Immature natural killer cell (primary cell): ENCODE data around the gene TTLL10. TPM values are rescaled to one million over a fixed set of nuclear protein-coding genes. Genes with fewer than 3 reads are reported as not detected.
"Not testable (repeated sequence)": the region's sequence is repeated elsewhere in the genome, so short reads cannot be mapped to it uniquely, and the experiment has no call there.

Experiments
- DNase-seq, 3 donors: peaks; one replicate each; pipeline ENCODE4 v3.0.0; 2022; ENCODE audit warnings: mixed read lengths in 1 of 3
- H3K27ac Mint-ChIP-seq, 6 donors: one replicate each; pipeline ENCODE4 v1.8.0; 2020; ENCODE audit warnings: mixed read lengths in 6 of 6, mild to moderate bottlenecking in 5 of 6, inconsistent platforms in 4 of 6, moderate library complexity in 3 of 6
- H3K27me3 Mint-ChIP-seq, 3 donors: one replicate each; pipeline ENCODE4 v1.8.0; 2020 to 2021; ENCODE audit warnings: low read depth in 3 of 3, mild to moderate bottlenecking in 3 of 3, mixed read lengths in 3 of 3, moderate library complexity in 3 of 3, inconsistent platforms in 1 of 3
- H3K36me3 Mint-ChIP-seq, 3 donors: one replicate each; pipeline ENCODE4 v1.8.0; 2020; ENCODE audit warnings: mixed read lengths in 3 of 3, inconsistent platforms in 2 of 3, mild to moderate bottlenecking in 2 of 3
- H3K4me1 Mint-ChIP-seq, 2 donors: one replicate each; pipeline ENCODE4 v1.8.0; 2020; ENCODE audit warnings: inconsistent platforms in 2 of 2, mild to moderate bottlenecking in 2 of 2, mixed read lengths in 2 of 2, moderate library complexity in 1 of 2
- H3K4me3 Mint-ChIP-seq, 5 donors: one replicate each; pipeline ENCODE4 v1.8.0; 2020; ENCODE audit warnings: mild to moderate bottlenecking in 5 of 5, mixed read lengths in 5 of 5, inconsistent platforms in 3 of 5, moderate library complexity in 3 of 5
- H3K9me3 Mint-ChIP-seq, 6 donors: one replicate each; pipeline ENCODE4 v1.8.0; 2020; ENCODE audit warnings: mild to moderate bottlenecking in 6 of 6, mixed read lengths in 6 of 6, inconsistent platforms in 4 of 6, moderate library complexity in 3 of 6
- polyA plus RNA-seq, 3 donors: library from polyadenylated mRNA; unstranded; fragments of 300-500 nt; fragmentation: Illumina TruSeq; gene quantifications; one replicate each; pipeline ENCODE4 v1.2.3, GENCODE V29; 2021

Gene TTLL10
- polyA plus RNA-seq, 3 donors from 2014 or later: 0.68 to 0.83 (median 0.69) TPM

DNA sequence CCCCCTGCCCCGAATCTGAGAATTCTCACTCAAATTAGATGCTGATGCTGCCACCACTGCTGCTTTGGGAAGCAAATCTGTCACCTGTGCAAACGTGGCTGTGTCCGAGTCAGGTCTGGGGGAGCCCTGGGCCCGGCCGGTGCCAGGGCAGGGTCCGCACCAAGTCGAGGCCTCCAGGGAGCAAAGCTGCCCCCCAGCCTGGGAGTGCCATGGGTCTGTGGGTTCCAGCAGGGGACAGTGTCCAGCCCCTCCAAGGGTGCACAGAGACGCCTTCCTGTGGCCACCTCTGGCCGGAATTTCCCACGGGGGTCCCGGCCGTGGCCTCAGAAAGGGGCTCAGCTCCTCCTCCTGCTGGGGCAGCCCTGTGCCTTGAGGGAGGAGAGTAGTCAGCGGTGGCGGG is 27.7 kb upstream of the TTLL10 start:
- Mint-ChIP-seq H3K27ac (no peak overlapping the region), H3K9me3 (no peaks in the 10 kb centered on the region), H3K36me3 (no peaks in the 10 kb centered on the region), H3K4me1 (peaks cover 0 to 4% of the 10 kb centered on the region in 2 donors), H3K27me3 (peaks cover 0 to 4% (median 2%) of the 10 kb centered on the region in 3 donors), H3K4me3 (no peak overlapping the region)
- no peak for DNase-seq

- Mint-ChIP-seq H3K36me3 (no peaks in the 10 kb centered on the region), H3K4me3 (no peak overlapping the region), H3K9me3 (no peaks in the 10 kb centered on the region), H3K27me3 (peaks cover 0 to 4% (median 2%) of the 10 kb centered on the region in 3 donors), H3K27ac (no peak overlapping the region), H3K4me1 (peaks cover 0 to 4% of the 10 kb centered on the region in 2 donors)
- DNase-seq: no peak
Observed at GRCh38 chr1:1146596-1146995, 27.1 kb upstream of the TTLL10 start.

GRCh38 chr1:1148061-1148460 is 25.6 kb upstream of the TTLL10 start:
- Mint-ChIP-seq H3K27ac (no peak overlapping the region), H3K27me3 (peaks cover 1 to 7% (median 2%) of the 10 kb centered on the region in 3 donors), H3K36me3 (no peaks in the 10 kb centered on the region), H3K4me3 (no peak overlapping the region), H3K9me3 (peaks cover 0 to 1% (median 0%) of the 10 kb centered on the region in 6 donors), H3K4me1 (peaks cover 9 to 11% of the 10 kb centered on the region in 2 donors)
- no peak for DNase-seq

DNA sequence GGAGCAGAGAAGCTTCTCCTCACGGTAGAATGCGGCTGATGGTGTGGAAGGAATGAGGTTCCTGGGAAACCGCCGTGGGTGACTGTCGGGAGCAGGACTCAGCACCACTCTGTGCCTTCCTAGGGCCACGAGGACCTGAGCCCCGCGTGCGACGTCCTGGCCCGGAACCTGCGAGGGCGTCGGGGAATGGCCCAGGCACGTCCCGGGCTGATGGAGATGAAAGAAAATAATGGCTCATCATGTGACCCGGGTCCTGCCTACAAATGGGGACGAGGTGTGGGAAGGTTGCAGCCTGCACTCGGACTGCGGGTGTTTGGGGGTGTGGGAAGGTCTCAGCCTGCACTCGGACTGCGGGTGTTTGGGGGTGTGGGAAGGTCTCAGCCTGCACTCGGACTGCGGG is 25.1 kb upstream of the TTLL10 start:
- H3K4me3 Mint-ChIP-seq: no peak overlapping the region

GRCh38 chr1:1149416-1149815 is 24.3 kb upstream of the TTLL10 start:
- Mint-ChIP-seq H3K4me3 (no peak overlapping the region), H3K27ac (no peak overlapping the region)

More for the DNA sequence above, 25.1 kb upstream of the TTLL10 start:
- Mint-ChIP-seq H3K27me3 (peaks cover 2 to 7% (median 3%) of the 10 kb centered on the region in 3 donors), H3K4me1 (peaks cover 12 to 14% of the 10 kb centered on the region in 2 donors), H3K36me3 (no peaks in the 10 kb centered on the region), H3K9me3 (peaks cover 0 to 6% (median 0%) of the 10 kb centered on the region in 6 donors), H3K27ac (no peak overlapping the region)
- DNase-seq: no peak

GRCh38 chr1:1150100-1150499 is 23.6 kb upstream of the TTLL10 start:
- H3K9me3 Mint-ChIP-seq: peaks cover 0 to 6% (median 0%) of the 10 kb centered on the region in 6 donors
- H3K4me3 Mint-ChIP-seq: no peak overlapping the region
- peaks cover 10 to 14% of the 10 kb centered on the region in 2 donors for H3K4me1 Mint-ChIP-seq
- no peaks in the 10 kb centered on the region for H3K36me3 Mint-ChIP-seq
- DNase-seq: no peak
- peaks cover 2 to 7% (median 3%) of the 10 kb centered on the region in 3 donors for H3K27me3 Mint-ChIP-seq
- no peak overlapping the region for H3K27ac Mint-ChIP-seq

More at GRCh38 chr1:1149416-1149815, 24.3 kb upstream of the TTLL10 start:
- peaks cover 2 to 7% (median 3%) of the 10 kb centered on the region in 3 donors for H3K27me3 Mint-ChIP-seq
- no peak for DNase-seq
- peaks cover 0 to 6% (median 0%) of the 10 kb centered on the region in 6 donors for H3K9me3 Mint-ChIP-seq
- H3K4me1 Mint-ChIP-seq: peaks cover 10 to 14% of the 10 kb centered on the region in 2 donors
- H3K36me3 Mint-ChIP-seq: no peaks in the 10 kb centered on the region

GRCh38 chr1:1151306-1151705 is 22.4 kb upstream of the TTLL10 start:
- Mint-ChIP-seq H3K27me3 (peaks cover 2 to 6% (median 3%) of the 10 kb centered on the region in 3 donors), H3K4me3 (no peak overlapping the region), H3K27ac (no peak overlapping the region), H3K9me3 (peaks cover 0 to 6% (median 0%) of the 10 kb centered on the region in 6 donors), H3K36me3 (no peaks in the 10 kb centered on the region), H3K4me1 (peaks cover 9 to 14% of the 10 kb centered on the region in 2 donors)
- DNase-seq: no peak

DNA sequence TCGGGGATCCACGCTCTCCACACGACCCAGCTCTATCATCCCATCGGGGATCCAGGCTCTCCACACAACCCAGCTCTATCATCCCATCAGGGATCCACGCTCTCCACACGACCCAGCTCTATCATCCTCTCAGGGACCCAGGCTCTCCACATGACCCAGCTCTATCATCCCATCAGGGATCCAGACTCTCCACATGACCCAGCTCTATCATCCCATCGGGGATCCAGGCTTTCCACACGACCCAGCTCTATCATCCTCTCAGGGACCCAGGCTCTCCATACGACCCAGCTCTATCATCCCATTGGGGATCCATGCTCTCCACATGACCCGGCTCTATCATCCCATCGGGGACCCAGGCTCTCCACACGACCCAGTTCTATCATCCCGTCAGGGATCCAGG is 21.2 kb upstream of the TTLL10 start:
- not testable (repeated sequence) for H3K27me3 Mint-ChIP-seq, DNase-seq, H3K9me3 Mint-ChIP-seq, H3K36me3 Mint-ChIP-seq
- peak overlapping the region in 1 of 5 donors; percentile 18 for H3K4me3 Mint-ChIP-seq
- H3K4me1 Mint-ChIP-seq: peaks cover 9 to 14% of the 10 kb centered on the region in 2 donors
- H3K27ac Mint-ChIP-seq: peak overlapping the region; percentile 65 to 88 (median 74)

- not testable (repeated sequence) for H3K9me3 Mint-ChIP-seq, H3K27me3 Mint-ChIP-seq, DNase-seq, H3K36me3 Mint-ChIP-seq, H3K4me3 Mint-ChIP-seq
- Mint-ChIP-seq H3K4me1 (peaks cover 9 to 14% of the 10 kb centered on the region in 2 donors), H3K27ac (peak overlapping the region; percentile 30 to 88 (median 78))
Observed at GRCh38 chr1:1153215-1153614, 20.5 kb upstream of the TTLL10 start.

DNA sequence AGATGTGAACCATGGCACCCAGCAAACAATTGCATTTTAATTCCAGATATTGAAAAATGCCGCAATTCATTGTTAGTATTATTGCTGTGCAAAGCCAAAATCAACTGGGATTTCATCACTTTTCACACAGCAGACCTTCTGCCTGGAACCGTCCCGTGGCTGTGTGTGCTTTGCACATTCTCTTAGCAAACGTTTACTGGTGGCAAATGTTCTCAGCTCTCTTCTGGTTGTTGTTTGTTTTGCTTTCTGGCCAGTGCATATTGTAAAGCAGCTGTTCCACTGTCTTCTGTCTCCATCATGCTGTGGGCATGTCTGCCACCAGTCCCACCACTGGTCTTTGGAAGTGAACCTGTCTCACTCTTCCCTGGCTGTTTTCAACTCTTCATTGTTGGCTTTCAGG is 19.8 kb upstream of the TTLL10 start:
- peaks cover 0 to 6% (median 0%) of the 10 kb centered on the region in 6 donors for H3K9me3 Mint-ChIP-seq
- DNase-seq: no peak
- peak overlapping the region; percentile 13 to 73 (median 48) for H3K27ac Mint-ChIP-seq
- peaks cover 0 to 3% (median 3%) of the 10 kb centered on the region in 3 donors for H3K27me3 Mint-ChIP-seq
- H3K4me3 Mint-ChIP-seq: no peak overlapping the region
- peaks cover 9 to 14% of the 10 kb centered on the region in 2 donors for H3K4me1 Mint-ChIP-seq
- no peaks in the 10 kb centered on the region for H3K36me3 Mint-ChIP-seq

- Mint-ChIP-seq H3K36me3 (no peaks in the 10 kb centered on the region), H3K4me3 (peak overlapping the region in 2 of 5 donors; percentile 10 to 41), H3K4me1 (peaks cover 10 to 14% of the 10 kb centered on the region in 2 donors), H3K9me3 (peaks cover 0 to 6% (median 0%) of the 10 kb centered on the region in 6 donors), H3K27me3 (peaks cover 2 to 4% (median 3%) of the 10 kb centered on the region in 3 donors), H3K27ac (peak overlapping the region in 3 of 6 donors; percentile 2 to 53 (median 15))
- no peak for DNase-seq
Observed at GRCh38 chr1:1155258-1155657, 18.4 kb upstream of the TTLL10 start.

DNA sequence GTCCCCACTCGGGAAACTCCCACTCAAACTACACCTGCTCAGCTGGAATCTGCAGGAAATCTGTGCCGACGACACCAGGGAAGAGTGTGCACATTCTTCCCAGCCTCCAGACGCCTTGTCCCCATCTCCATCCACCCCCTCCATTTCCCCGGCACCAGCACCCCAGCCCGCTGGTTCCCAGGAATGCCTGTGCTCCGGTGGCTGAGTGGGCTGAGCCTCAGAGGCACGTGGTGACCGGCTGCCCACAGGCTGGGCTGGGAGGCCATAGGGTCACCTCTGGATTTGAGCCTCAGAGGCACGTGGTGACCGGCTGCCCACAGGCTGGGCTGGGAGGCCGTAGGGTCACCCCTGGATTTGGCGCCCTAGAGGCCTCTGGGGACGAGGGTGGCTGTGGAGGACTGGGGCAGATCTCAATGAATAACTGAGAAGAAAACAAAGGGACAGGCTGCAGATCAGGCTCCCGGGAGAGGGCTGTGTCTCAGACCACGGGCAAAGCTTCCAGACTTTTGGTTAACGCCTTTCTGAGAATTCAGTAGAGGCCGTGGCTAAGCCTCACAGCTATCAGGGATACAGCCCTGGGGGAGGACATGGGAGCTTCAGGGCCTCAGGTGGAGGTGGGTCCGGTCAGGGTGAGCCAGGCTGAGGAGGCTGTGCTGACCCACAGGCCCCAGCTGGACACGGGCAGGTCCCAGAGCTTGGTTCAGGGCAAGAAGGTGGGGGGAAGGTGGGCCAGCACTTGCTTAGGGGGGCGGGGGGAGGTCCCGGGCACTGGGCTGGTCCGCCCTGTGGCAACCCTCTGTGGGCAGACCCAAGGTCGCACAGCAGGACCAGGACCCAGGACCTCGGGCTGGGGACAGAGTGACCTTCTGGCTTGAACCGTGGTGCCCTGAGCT is 17.3 kb upstream of the TTLL10 start:
- no peak for DNase-seq
- no peaks in the 10 kb centered on the region for H3K36me3 Mint-ChIP-seq
- peaks cover 3 to 4% (median 3%) of the 10 kb centered on the region in 3 donors for H3K27me3 Mint-ChIP-seq
- H3K9me3 Mint-ChIP-seq: peaks cover 0 to 6% (median 0%) of the 10 kb centered on the region in 6 donors
- H3K27ac Mint-ChIP-seq: peak overlapping the region; percentile 34 to 81 (median 66)
- H3K4me3 Mint-ChIP-seq: peak overlapping the region; percentile 61 to 71 (median 66)
- H3K4me1 Mint-ChIP-seq: peaks cover 10 to 14% of the 10 kb centered on the region in 2 donors

GRCh38 chr1:1157033-1157365 is 16.7 kb upstream of the TTLL10 start:
- Mint-ChIP-seq H3K27ac (peak overlapping the region in 5 of 6 donors; percentile 34 to 76 (median 66)), H3K36me3 (no peaks in the 10 kb centered on the region), H3K4me1 (peaks cover 10 to 14% of the 10 kb centered on the region in 2 donors), H3K27me3 (peaks cover 3 to 4% (median 3%) of the 10 kb centered on the region in 3 donors), H3K9me3 (peaks cover 0 to 6% (median 0%) of the 10 kb centered on the region in 6 donors), H3K4me3 (peak overlapping the region; percentile 57 to 71 (median 66))
- no peak for DNase-seq

DNA sequence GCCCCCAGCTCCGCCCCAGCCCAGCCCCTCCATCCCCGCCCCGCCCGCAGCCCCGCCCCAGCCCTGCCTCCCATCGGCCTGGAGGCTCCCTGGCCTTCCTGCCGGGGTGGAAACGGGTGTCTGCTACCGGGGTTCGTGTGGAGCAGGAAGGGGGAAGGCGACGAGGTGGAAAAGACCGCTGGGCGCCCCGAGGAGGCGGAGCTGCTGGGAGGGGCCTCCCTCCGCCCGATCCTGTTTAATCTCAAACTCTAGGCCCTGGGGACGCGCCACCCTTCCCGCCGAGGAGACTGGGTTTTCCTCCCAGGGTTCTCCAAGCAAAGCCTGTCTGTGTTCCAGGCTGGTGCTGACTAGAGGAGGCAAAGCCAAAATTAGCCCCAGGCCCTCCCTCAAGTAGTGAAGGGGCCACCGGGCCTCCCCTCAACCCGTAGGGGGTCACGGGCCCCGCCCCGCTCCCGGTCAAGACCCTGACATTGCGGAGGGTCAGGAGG is 16.2 kb upstream of the TTLL10 start:
- Mint-ChIP-seq H3K36me3 (no peaks in the 10 kb centered on the region), H3K9me3 (peaks cover 0 to 6% (median 0%) of the 10 kb centered on the region in 6 donors), H3K27ac (peak overlapping the region in 5 of 6 donors; percentile 34 to 85 (median 80)), H3K4me1 (peaks cover 7 to 11% of the 10 kb centered on the region in 2 donors), H3K4me3 (peak overlapping the region; percentile 72 to 84 (median 75)), H3K27me3 (peaks cover 2 to 3% (median 3%) of the 10 kb centered on the region in 3 donors)
- peak; percentile 47 to 51 (median 49) for DNase-seq
